ENCODE measurements around the gene INSYN2B. TPM values are rescaled to one million over a fixed set of nuclear protein-coding genes. Genes with fewer than 3 reads are reported as not detected.

INSYN2B gene
- total RNA-seq, 1 experiment from 2014 or later = not detected

DNA sequence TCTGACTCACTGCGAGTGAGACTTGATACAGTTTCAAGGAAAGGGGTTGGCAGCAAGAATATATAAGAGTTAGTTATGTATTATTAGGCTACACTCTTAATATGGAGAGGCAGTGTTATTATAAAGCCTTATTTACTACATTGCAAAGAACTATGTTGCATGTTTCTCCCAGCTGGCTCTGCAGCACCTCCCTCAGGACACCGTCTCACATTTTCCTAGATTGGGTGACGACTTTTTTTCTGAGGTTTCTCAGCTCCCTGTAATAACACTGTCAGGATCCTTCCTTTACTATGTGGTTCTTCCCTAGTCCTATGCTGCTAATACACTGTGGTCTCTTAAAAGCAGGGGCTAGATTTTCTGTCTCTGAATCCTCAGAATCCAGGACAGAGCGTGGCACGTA lies 153.7 kb downstream of the INSYN2B start:
- Histone ChIP-seq H3K4me2 (ENCODE audit: low read length) (no peak overlapping the region), H3K9ac (ENCODE audit: low read length) (no peak overlapping the region), H3K79me2 (ENCODE audit: insufficient read depth, low read length) (no peaks in the 10 kb centered on the region), H3K9me2 (ENCODE audit: insufficient read depth) (no peaks in the 10 kb centered on the region), H3K27ac (ENCODE audit: low read depth, low read length) (no peak overlapping the region), H2AFZ (ENCODE audit: low read depth, low read length, poor library complexity, severe bottlenecking) (no peak overlapping the region), H3K27me3 (ENCODE audit: insufficient read depth, low read length) (no peaks in the 10 kb centered on the region; the same call in 1 of the 2 replicates), H3K36me3 (ENCODE audit: control insufficient read depth in 1 of 2, insufficient read depth in 2 of 2, low read length in 2 of 2) (no peaks in the 10 kb centered on the region), H3K4me1 (ENCODE audit: control insufficient read depth in 1 of 2, insufficient read depth in 2 of 2, low read length in 2 of 2) (no peaks in the 10 kb centered on the region), H4K20me1 (ENCODE audit: insufficient read depth) (no peaks in the 10 kb centered on the region), H3K9me3 (ENCODE audit: control insufficient read depth in 1 of 2, insufficient read depth in 1 of 2, low read depth in 1 of 2, low read length in 2 of 2) (no peaks in the 10 kb centered on the region), H3K4me3 (replicated peaks in 1 of 2; ENCODE audit: low read depth in 1 of 2, low read length in 2 of 2) (no peak overlapping the region)
- ChIA-PET POLR2A (no interaction called here), CTCF (no interaction called here), RAD21 (ENCODE audit: low non-redundant PET in 1 of 2, low total read pairs in 2 of 2, uncharacterized antibody in 2 of 2, unreplicated experiment in 2 of 2) (no interaction called here)
- ATAC-seq (0 out of 2 replicates have a peak, but pooled peaks have one; percentile 30), DNase-seq (ENCODE audit: low read depth, low spot score) (no peak)
- no TSS peak for BruUV-seq (replicated peaks)
- TF ChIP-seq ELF1 (IDR thresholded peaks at IDR 0.05; ENCODE audit: borderline replicate concordance, low read depth) (no peak), TCF7L2 (IDR thresholded peaks at IDR 0.05; ENCODE audit: borderline replicate concordance, extremely low read depth, insufficient read depth, insufficient read length) (no peak), CEBPB (IDR thresholded peaks at IDR 0.05; ENCODE audit: low read depth) (no peak), YY1 (IDR thresholded peaks at IDR 0.05; ENCODE audit: extremely low read depth, insufficient replicate concordance, low read depth, low read length) (no peak), EZH2phosphoT487 (IDR thresholded peaks at IDR 0.05; ENCODE audit: borderline replicate concordance) (no peak), RAD21 (IDR thresholded peaks at IDR 0.05; ENCODE audit: low read depth) (0 out of 2 replicates have a peak, but pooled peaks have one; percentile 15), POLR2AphosphoS5 (IDR thresholded peaks at IDR 0.05; ENCODE audit: low read depth, low read length) (no peak)
- TF ChIP-seq, protein P1, sequence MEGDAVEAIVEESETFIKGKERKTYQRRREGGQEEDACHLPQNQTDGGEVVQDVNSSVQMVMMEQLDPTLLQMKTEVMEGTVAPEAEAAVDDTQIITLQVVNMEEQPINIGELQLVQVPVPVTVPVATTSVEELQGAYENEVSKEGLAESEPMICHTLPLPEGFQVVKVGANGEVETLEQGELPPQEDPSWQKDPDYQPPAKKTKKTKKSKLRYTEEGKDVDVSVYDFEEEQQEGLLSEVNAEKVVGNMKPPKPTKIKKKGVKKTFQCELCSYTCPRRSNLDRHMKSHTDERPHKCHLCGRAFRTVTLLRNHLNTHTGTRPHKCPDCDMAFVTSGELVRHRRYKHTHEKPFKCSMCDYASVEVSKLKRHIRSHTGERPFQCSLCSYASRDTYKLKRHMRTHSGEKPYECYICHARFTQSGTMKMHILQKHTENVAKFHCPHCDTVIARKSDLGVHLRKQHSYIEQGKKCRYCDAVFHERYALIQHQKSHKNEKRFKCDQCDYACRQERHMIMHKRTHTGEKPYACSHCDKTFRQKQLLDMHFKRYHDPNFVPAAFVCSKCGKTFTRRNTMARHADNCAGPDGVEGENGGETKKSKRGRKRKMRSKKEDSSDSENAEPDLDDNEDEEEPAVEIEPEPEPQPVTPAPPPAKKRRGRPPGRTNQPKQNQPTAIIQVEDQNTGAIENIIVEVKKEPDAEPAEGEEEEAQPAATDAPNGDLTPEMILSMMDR (IDR thresholded peaks at IDR 0.05 in 2 of 3, conservative IDR thresholded peaks at IDR 0.05 in 1 of 3; ENCODE audit: borderline replicate concordance in 1 of 3, insufficient read depth in 1 of 3, low read depth in 2 of 3, low read length in 2 of 3) = peak in 2 of 3 experiments; percentile 23 to 40; a peak in 3 of 6 replicates
- intact Hi-C loops (cut with micrococcal nuclease) = no loop called here
